BE2C (cell line): ENCODE data around the gene STX10.
"Not testable (repeated sequence)": the region's sequence is repeated elsewhere in the genome, so short reads cannot be mapped to it uniquely, and the experiment has no call there.

Source experiments
- DNase-seq: peaks from one replicate; pipeline ENCODE4 v3.0.0-alpha.2; 2020
- H3K27me3 ChIP-seq: fragments of 250-450 bp; sonication (Bioruptor Pico); 2 replicates; pipeline ENCODE4 v1.5.1; 2020; ENCODE audit warnings: mild to moderate bottlenecking
- H3K36me3 ChIP-seq: fragments of 250-450 bp; sonication (Bioruptor Pico); 2 replicates; pipeline ENCODE4 v1.5.1; 2020; ENCODE audit warnings: mild to moderate bottlenecking
- H3K4me1 ChIP-seq: fragments of 250-450 bp; sonication (Bioruptor Pico); 2 replicates; pipeline ENCODE4 v1.5.1; 2020
- H3K4me3 ChIP-seq: 2 replicates; pipeline ENCODE4 v1.5.1; 2011; ENCODE audit warnings: low read depth, low read length
- H3K9me3 ChIP-seq: fragments of 250-450 bp; sonication (Bioruptor Pico); 2 replicates; pipeline ENCODE4 v1.5.1; 2020
- TF ChIP-seq, protein P1 (sequence below): IDR thresholded peaks from 2 replicates; pipeline ENCODE4 v1.5.1; 2012; ENCODE audit warnings: mild to moderate bottlenecking, low read depth, low read length

The STX10 gene

DNA sequence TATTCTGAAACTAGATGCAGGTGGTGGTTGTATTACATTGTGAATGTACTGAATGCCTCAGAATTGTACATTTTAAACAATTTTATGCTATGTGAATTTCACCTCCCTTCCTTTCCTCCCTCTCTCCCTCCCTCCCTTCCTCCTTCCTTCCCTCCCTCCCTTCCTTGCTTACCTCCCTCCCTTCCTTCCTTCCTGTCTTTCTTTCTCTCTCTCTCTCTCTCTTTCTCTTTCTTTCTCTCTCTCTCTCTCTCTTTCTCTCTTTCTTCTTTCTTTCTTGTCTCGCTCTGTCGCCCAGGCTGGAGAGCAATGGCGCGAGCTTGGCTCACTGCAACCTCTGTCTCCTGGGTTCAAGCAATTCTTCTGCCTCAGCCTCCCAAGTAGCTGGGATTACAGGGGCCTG is 37.2 kb upstream of the STX10 start:
- H3K9me3 ChIP-seq: no peaks in the 10 kb centered on the region
- DNase-seq: no peak
- H3K4me1 ChIP-seq: no peaks in the 10 kb centered on the region
- no peak overlapping the region for H3K4me3 ChIP-seq
- TF ChIP-seq, protein P1, sequence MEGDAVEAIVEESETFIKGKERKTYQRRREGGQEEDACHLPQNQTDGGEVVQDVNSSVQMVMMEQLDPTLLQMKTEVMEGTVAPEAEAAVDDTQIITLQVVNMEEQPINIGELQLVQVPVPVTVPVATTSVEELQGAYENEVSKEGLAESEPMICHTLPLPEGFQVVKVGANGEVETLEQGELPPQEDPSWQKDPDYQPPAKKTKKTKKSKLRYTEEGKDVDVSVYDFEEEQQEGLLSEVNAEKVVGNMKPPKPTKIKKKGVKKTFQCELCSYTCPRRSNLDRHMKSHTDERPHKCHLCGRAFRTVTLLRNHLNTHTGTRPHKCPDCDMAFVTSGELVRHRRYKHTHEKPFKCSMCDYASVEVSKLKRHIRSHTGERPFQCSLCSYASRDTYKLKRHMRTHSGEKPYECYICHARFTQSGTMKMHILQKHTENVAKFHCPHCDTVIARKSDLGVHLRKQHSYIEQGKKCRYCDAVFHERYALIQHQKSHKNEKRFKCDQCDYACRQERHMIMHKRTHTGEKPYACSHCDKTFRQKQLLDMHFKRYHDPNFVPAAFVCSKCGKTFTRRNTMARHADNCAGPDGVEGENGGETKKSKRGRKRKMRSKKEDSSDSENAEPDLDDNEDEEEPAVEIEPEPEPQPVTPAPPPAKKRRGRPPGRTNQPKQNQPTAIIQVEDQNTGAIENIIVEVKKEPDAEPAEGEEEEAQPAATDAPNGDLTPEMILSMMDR: no peak
- no peaks in the 10 kb centered on the region for H3K27me3 ChIP-seq
- no peaks in the 10 kb centered on the region for H3K36me3 ChIP-seq

DNA sequence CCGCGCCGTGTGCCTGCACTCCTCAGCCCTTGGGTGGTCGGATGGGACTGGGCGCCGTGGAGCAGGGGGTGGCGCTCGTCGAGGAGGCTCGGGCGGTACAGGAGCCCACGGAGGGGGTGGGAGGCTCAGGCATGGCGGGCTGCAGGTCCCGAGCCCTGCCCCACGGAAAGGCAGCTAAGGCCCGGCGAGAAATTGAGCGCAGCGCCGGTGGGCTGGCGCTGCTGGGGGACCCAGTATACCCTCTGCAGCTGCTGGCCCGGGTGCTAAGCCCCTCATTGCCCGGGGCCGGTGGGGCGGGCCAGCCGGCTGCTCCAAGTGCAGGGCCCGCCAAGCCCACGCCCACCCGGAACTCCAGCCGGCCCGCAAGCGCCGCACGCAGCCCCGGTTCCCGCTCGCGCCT is 36.5 kb upstream of the STX10 start:
- not testable (repeated sequence) for H3K36me3 ChIP-seq, H3K9me3 ChIP-seq, H3K27me3 ChIP-seq, H3K4me3 ChIP-seq, H3K4me1 ChIP-seq, DNase-seq

DNA sequence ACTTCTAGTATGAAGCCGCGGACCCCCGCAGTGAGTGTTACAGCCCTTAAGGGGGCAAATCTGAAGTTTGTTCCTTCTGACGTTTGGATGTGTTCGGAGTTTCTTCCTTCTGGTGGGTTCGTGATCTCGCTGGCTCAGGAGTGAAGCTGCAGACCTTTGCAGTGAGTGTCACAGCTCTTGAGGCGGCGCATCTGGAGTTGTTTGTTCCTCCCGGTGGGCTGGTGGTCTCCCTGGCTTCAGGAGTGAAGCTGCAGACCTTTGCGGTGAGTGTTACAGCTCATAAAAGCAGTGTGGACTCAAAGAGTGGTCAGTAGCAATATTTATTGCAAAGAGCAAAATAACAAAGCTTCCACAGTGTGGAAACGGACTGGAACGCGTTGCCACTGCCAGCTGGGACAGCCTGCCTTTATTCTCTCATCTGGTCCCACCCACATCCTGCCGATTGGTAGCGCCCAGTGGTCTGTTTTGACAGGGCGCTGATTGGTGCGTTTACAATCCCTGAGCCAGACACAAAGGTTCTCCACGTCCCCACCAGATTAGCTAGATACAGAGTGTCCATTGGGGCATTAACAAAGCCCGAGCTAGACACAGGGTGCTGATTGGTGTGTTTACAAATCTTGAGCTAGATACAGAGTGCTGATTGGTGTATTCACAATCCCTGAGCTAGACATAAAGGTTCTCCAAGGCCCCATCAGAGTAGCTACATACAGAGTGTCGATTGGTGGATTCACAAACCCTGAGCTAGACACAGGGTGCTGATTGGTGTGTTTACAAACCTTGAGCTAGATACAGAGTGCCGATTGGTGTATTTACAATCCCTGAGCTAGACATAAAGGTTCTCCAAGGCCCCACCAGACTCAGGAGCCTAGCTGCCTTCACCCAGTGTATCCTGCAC is 35.8 kb upstream of the STX10 start:
- not testable (repeated sequence) for H3K27me3 ChIP-seq, H3K4me3 ChIP-seq, H3K4me1 ChIP-seq, H3K36me3 ChIP-seq, H3K9me3 ChIP-seq, DNase-seq

DNA sequence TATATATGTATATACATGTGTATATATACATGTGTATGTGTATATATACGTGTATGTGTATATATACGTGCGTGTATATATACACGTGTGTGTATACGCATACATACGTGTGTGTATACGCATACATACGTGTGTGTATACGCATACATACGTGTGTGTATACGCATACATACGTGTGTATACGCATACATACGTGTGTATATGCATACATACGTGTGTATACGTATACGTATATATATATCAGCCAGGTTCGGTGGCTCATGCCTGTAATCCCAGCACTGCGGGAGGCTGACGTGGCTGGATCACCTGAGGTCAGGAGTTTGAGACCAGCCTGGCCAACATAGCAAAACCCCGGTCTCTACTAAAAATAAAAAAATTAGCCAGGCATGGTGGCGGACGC is 34.8 kb upstream of the STX10 start:
- H3K9me3 ChIP-seq, H3K4me3 ChIP-seq, H3K36me3 ChIP-seq, DNase-seq, H3K27me3 ChIP-seq, H3K4me1 ChIP-seq: not testable (repeated sequence)

DNA sequence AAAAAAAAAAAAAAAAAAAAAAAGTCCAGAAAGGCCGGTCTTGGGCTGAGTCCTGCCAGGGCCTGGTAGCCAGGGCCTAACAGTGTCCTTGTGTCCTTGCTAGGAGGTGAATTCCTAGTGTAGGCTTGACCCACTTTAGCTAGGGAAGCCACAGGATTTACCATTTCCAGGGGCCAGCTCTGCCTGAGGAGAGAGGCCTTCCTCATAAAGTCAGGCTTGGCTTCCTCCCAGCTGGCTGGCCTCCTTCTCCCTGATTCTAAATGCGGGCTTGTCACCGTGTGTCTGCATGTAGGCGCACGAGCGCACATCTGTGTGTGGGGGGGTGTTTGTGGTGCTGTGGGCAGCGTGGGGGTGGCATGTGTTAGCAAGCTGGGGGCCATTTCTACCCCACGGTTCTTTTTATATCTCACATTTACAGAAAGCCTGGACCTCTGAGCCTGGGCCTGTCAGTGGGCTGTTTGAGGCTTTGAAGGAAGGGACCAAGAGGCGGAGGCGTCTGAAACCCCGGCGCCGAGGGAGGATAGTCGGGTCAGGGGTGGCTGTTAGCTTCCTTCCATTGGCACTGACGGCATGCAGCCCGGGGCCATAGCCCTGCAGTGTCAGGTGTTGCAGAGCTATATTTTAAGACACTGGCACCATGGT is 31.7 kb upstream of the STX10 start:
- TF ChIP-seq, protein P1: no peak
- peaks cover 4% of the 10 kb centered on the region; the same call in 1 of the 2 replicates for H3K4me1 ChIP-seq
- no peak overlapping the region for H3K4me3 ChIP-seq
- H3K9me3 ChIP-seq: no peaks in the 10 kb centered on the region
- H3K36me3 ChIP-seq: no peaks in the 10 kb centered on the region
- H3K27me3 ChIP-seq: no peaks in the 10 kb centered on the region
- DNase-seq: peak; percentile 37

DNA sequence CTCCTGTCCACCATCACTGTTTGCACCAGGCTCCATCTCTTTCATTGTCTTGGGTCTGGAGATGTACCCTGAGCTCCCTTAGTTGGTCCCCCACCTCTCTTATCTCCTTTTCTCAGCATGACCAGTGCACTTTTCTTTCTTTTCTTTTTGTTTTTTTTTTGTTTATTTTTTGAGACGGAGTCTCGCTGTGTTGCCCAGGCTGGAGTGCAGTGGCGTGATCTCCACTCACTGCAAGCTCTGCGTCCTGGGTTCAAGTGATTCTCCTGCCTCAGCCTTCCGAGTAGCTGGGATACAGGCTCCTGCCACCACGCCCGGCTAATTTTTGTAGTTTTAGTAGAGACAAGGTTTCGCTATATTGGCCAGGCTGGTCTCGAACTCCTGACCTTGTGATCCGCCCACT is 28.1 kb upstream of the STX10 start:
- not testable (repeated sequence) for H3K27me3 ChIP-seq, H3K9me3 ChIP-seq

DNA sequence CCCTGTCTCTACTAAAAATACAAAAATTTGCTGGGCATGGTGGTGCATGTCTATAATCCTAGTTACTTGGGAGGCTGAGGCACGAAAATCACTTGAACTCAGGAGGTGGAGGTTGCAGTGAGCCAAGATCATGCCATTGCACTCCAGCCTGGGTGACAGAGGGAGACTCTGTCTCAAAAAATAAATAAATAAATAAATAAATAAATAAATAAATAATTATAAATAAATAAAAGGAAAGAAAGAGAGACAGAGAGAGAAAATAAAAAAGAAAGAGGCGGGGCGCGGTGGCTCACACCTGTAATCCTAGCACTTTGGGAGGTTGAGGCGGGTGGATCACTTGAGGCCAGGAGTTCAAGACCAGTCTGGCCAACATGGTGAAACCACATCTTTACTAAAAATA is 27.4 kb upstream of the STX10 start:
- not testable (repeated sequence) for H3K27me3 ChIP-seq, H3K36me3 ChIP-seq, H3K4me3 ChIP-seq, H3K9me3 ChIP-seq, DNase-seq
- H3K4me1 ChIP-seq: peaks cover 12% of the 10 kb centered on the region

More for the DNA sequence above, 28.1 kb upstream of the STX10 start:
- DNase-seq, H3K4me3 ChIP-seq, H3K4me1 ChIP-seq, H3K36me3 ChIP-seq: not testable (repeated sequence)

DNA sequence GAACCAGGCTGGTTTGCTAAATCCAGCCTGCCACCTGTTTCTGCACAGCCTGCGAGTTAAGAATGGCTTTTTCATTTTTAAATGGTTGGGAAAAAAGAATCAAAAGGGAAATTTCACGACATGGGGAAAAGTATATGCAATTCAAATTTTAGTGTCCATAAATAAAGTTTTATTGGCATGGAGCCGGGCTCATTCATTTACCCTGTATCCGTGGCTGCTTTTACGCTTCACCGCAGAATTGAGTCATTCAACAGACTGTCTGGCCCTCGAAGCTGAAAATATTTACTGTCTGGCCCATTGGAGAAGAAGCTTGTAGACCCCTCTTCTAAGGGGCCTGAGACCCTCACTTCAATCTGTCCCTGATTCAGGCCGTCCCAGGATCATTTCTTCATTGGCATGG is 26.2 kb upstream of the STX10 start:
- no peaks in the 10 kb centered on the region for H3K27me3 ChIP-seq
- no peaks in the 10 kb centered on the region for H3K9me3 ChIP-seq
- H3K4me3 ChIP-seq: no peak overlapping the region
- H3K4me1 ChIP-seq: peaks cover 12% of the 10 kb centered on the region
- no peaks in the 10 kb centered on the region for H3K36me3 ChIP-seq
- no peak for DNase-seq
- TF ChIP-seq, protein P1: no peak
